PFSK-1 (cell line): ENCODE results near the gene SMKR1.

ENCODE experiments used
- FOXP2 ChIP-seq: optimal IDR thresholded peaks from 2 replicates; pipeline ENCODE3; 2011; ENCODE audit warnings: borderline replicate concordance, control low read depth, inconsistent platforms; ENCODE audit not compliant: insufficient read depth; ENCODE audit errors: extremely low read length, extremely low read depth
- POLR2AphosphoS5 ChIP-seq: IDR thresholded peaks from 2 replicates; pipeline ENCODE4 v1.6.1; 2012; ENCODE audit warnings: low read depth, mild to moderate bottlenecking, control low read depth, low read length, moderate library complexity
- SIN3A ChIP-seq: IDR thresholded peaks from 2 replicates; pipeline ENCODE4 v1.6.1; 2012; ENCODE audit warnings: mild to moderate bottlenecking, low read length, moderate library complexity, borderline replicate concordance; ENCODE audit not compliant: insufficient read depth
- TAF1 ChIP-seq: IDR thresholded peaks from 2 replicates; pipeline ENCODE4 v1.6.1; 2012; ENCODE audit warnings: low read length, control low read depth, borderline replicate concordance; ENCODE audit not compliant: insufficient read depth
- TF ChIP-seq, protein P1 (sequence below), 2 experiments: IDR thresholded peaks; 2 replicates each; pipeline versions ENCODE4 v1.6.1 to v1.8.0; 2011 to 2012; ENCODE audit warnings: low read depth in 2 of 2, low read length in 2 of 2, control low read depth in 1 of 2, inconsistent platforms in 1 of 2, mild to moderate bottlenecking in 1 of 2, moderate library complexity in 1 of 2; ENCODE audit not compliant: insufficient read depth in 1 of 2

The SMKR1 gene

DNA sequence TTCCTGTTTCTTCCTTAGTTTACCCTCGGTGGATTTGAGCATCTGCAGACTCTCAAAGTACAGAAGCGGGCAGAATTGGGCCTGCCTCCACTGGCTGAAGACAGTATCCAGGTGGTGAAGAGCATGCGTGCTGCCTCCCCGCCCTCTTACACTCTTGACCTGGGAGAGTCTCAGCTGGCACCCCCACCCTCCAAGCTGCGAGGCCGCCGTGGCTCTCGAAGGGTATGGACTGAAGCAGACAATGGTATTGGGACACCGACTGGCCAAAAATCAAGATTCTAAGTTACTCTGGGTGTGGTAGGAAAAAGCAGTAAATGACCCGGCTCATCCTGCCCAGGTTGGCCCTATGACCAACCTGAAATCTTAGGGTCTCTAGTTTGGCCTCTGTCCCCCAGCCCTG lies 45.9 kb upstream of the SMKR1 start:
- TF ChIP-seq TAF1 (no peak), POLR2AphosphoS5 (no peak), SIN3A (no peak), FOXP2 (no peak)
- TF ChIP-seq, protein P1, sequence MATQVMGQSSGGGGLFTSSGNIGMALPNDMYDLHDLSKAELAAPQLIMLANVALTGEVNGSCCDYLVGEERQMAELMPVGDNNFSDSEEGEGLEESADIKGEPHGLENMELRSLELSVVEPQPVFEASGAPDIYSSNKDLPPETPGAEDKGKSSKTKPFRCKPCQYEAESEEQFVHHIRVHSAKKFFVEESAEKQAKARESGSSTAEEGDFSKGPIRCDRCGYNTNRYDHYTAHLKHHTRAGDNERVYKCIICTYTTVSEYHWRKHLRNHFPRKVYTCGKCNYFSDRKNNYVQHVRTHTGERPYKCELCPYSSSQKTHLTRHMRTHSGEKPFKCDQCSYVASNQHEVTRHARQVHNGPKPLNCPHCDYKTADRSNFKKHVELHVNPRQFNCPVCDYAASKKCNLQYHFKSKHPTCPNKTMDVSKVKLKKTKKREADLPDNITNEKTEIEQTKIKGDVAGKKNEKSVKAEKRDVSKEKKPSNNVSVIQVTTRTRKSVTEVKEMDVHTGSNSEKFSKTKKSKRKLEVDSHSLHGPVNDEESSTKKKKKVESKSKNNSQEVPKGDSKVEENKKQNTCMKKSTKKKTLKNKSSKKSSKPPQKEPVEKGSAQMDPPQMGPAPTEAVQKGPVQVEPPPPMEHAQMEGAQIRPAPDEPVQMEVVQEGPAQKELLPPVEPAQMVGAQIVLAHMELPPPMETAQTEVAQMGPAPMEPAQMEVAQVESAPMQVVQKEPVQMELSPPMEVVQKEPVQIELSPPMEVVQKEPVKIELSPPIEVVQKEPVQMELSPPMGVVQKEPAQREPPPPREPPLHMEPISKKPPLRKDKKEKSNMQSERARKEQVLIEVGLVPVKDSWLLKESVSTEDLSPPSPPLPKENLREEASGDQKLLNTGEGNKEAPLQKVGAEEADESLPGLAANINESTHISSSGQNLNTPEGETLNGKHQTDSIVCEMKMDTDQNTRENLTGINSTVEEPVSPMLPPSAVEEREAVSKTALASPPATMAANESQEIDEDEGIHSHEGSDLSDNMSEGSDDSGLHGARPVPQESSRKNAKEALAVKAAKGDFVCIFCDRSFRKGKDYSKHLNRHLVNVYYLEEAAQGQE (IDR thresholded peaks at IDR 0.05; ENCODE audit: insufficient read depth in 1 of 2, low read depth in 2 of 2, low read length in 2 of 2) = no peak

DNA sequence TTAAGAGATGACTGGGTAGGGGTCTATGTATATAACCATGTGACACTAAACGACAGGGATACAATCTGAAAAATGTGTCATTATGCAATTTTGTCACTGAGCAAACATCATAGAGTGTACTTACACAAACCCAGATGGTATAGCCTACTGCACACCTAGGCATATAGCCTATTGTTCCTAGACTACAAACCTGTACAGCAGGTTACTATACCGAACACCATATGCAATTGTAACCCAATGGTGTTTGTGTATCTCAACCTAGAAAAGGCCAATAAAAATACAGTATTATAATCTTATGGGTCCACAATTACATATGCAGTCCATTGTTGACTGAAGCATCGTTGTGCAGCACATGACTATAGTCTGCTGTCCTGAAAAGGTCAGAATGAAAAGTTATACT lies 45.2 kb upstream of the SMKR1 start:
- no peak for TF ChIP-seq SIN3A

DNA sequence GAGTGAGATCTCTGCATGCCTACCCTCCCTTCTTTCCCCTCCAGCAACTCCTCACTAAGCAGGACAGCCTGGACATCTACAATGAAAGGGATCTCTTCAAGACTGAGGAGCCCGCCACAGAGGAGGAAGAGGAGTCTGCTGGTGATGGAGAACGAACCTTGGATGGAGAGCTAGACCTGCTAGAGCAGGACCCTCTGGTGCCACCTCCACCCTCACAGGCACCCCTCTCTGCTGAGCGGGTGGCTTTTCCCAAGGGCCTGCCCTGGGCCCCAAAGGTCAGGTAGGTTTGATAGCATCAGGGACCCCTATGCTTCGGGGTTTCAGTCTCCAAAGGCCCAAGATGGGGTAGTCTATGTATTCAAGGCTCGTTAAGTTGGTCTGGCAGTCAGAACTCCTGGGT lies 44.2 kb upstream of the SMKR1 start:
- no peak for TF ChIP-seq TAF1
- TF ChIP-seq SIN3A = no peak
- no peak for TF ChIP-seq POLR2AphosphoS5
- TF ChIP-seq, protein P1 (IDR thresholded peaks at IDR 0.05; ENCODE audit: insufficient read depth in 1 of 2, low read depth in 2 of 2, low read length in 2 of 2) = no peak
- TF ChIP-seq FOXP2 = no peak

DNA sequence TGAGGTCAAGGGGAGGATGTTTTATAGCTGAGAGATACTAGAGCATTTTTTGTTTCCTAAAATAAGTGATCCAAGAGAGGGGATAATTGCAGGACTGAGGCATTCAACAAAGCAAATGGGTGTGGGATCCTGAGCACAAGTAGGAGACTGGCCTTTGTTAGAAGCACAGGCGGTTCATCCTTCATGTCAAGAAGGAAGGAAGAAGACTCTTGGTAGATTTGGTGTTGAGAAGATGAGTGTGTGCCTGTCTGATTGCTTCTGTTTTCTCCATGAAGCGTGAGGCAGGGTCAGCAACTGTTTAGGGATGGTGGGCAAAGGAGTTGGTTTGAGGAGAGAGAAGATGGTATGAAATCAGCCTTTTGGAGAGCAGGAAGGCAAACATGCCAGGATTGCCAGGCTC lies 40.5 kb upstream of the SMKR1 start:
- TF ChIP-seq FOXP2 (no peak), POLR2AphosphoS5 (no peak), SIN3A (no peak), TAF1 (no peak)
- TF ChIP-seq, protein P1 (IDR thresholded peaks at IDR 0.05; ENCODE audit: insufficient read depth in 1 of 2, low read depth in 2 of 2, low read length in 2 of 2) = no peak

DNA sequence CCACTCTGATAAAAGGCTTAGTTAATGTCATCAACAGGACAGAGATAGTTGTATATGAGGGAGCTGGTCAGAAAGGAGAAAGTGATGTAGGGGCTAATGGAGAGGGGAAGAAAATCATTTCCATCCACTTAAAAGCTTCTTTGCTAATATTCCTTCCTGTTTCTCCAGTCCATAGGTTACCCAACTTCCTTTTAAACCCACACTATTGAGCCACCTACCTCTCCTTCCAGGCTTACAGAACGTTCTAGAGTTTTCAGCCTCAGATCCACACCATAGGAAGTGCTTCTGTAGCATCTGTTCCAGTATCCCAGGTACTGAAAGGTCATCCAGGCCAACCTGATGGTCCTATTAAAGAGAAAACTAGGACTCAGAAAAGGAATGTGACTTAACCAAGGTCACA lies 39.9 kb upstream of the SMKR1 start:
- TF ChIP-seq POLR2AphosphoS5 (no peak), SIN3A (no peak), FOXP2 (no peak), TAF1 (no peak)
- TF ChIP-seq, protein P1 (IDR thresholded peaks at IDR 0.05; ENCODE audit: insufficient read depth in 1 of 2, low read depth in 2 of 2, low read length in 2 of 2) = no peak

DNA sequence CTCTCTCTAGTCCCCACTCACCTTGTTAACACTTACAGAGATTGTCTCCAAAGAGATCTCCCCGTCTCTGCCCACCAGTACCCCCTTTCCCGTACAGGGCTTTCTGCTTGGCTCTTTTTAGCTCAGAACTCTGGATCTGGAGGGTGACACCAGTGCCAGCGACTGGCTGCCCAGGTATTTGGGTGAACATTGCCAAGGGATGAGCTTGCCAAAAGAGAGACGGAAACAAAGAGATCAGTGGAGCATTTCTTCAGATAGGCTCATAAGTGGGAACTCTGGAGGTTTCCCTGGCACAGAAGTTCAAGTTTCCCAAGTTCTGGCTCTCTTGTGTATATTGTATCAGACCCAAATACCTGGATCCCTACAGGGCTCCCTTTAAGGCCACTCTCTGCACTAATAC lies 38.1 kb upstream of the SMKR1 start:
- TF ChIP-seq FOXP2 (no peak), SIN3A (no peak), TAF1 (no peak), POLR2AphosphoS5 (no peak)
- TF ChIP-seq, protein P1 (IDR thresholded peaks at IDR 0.05; ENCODE audit: insufficient read depth in 1 of 2, low read depth in 2 of 2, low read length in 2 of 2) = no peak
